DMS 273 (cell line): ENCODE data around the gene RAD9A.

Experiments
- DNase-seq: peaks from one replicate; lab custom pipeline; 2025; ENCODE audit not compliant: unreplicated experiment; lab: John Stamatoyannopoulos, UW

RAD9A gene

DNA sequence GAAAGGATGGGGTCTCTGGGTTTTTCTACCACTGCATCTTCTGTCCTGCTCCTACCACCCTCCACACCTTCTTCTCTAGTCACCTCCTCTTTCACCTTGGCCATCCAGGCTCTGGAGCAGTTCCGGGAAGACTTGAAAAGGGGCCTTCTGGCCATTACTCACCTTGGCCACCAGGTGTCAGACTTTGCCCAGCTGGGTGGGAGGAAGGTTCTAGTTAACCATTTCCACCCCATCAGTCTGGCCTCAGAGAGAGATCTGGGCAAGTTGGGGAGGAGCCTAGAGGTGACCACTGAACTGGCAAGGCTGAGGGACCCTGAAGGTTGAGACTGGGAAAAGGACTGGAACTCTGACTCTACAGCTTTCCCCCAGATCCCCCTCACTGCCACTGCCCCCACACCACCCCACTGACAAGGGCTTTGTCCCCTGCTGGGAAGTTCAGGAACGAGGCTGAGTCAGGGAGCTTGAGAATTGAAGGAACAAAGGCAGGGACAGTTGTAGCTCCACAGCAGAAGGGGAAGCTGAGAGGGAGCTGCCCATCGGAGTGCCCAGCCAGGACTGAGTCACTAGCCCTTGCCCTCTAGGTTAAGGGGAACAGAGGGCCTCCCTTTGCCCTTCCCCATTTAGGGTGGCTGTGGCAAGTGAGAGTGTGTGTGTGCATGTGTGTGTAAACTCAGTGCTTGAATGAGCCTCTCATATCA is 34.8 kb upstream of the RAD9A start:
- peak; percentile 80 for DNase-seq

DNA sequence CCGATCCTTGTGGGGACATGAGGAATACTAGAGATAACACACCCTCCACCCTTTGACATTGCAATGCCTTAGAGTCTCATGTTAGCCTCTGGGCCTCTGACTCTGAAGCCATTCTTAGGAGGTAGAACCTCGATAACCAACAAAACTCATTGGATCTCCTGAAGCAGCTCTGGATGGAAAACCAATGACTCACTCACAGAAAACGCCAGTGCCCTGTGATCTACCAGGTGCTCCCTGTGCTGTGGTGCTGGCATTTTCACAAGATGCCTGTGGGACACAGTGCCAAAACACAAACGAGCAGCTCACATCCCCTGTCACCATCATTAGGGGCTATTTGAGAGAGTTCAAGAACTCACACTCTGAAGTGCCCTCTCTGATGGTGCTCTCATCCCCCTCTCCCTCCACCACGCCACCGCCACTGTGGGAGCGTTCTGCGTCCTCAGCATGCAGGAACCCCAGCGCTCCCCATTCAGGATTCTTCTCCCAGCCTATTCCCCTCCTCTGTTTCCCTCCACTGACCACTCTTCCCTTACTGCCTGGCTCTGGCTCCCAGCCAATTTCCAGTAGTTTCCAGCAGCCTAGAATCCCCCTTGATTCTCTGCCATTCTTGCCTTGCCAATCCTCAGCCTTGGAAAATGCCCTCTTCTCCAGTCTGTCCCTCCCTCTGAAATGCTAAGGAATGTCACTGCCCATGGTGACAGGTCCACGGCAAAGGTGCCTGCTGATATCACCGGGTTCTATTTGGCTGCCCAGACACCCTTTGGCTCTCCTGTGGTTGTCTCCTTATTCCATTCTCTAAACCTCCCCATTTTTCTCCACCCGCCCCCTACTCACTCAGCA is 33.7 kb upstream of the RAD9A start:
- no peak for DNase-seq

- no peak for DNase-seq
Measured at GRCh38 chr11:67364169-67364568, 27.6 kb upstream of the RAD9A start.

GRCh38 chr11:67364783-67365722 is 26.7 kb upstream of the RAD9A start:
- DNase-seq, result no peak

DNA sequence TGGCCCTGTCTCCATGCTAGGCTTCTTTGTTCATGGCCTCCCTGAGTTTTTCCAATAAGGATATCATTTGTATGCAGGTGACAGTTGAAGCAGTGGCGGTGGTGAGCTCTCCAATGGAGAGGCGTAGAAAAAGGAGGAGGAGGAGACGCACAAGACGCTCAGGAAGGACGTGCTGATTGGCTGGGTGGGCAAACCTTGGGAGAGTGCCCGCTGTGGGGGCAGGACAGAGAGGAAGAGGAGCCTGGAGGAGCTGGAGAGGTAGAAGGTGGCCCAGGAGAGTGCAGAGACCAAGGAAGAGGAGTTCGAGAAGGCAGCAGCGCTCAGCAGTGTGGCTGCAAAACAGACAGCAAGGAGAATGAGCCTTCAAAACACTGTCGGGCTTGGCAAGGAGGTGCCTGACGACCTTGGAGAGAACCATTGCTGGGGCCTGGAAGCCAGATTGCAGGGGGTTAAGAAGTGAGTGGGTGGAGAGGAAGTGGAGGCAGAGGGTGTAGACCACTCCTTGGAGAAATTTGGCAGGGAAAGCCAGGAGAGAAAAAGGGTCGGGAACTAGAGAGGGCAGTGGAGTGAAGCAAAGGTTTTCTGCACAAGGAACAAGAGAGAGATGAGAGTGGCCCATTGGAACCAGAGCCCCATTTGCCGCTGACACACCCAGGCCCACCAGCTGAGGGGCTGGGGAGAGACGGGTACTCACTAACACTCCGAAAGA is 25.9 kb upstream of the RAD9A start:
- no peak for DNase-seq

GRCh38 chr11:67366546-67366945 is 25.2 kb upstream of the RAD9A start:
- peak; percentile 46 for DNase-seq

GRCh38 chr11:67366961-67367760 is 24.6 kb upstream of the RAD9A start:
- DNase-seq, result peak; percentile 61

- DNase-seq, result peak; percentile 47
Measured at GRCh38 chr11:67367761-67368227, 24.0 kb upstream of the RAD9A start.

- DNase-seq, result no peak
Measured at GRCh38 chr11:67368621-67369020, 23.2 kb upstream of the RAD9A start.

GRCh38 chr11:67369275-67369674 is 22.5 kb upstream of the RAD9A start:
- no peak for DNase-seq

GRCh38 chr11:67369801-67370284 is 21.9 kb upstream of the RAD9A start:
- peak; percentile 29 for DNase-seq

GRCh38 chr11:67370351-67371076 is 21.3 kb upstream of the RAD9A start:
- DNase-seq, result no peak

DNA sequence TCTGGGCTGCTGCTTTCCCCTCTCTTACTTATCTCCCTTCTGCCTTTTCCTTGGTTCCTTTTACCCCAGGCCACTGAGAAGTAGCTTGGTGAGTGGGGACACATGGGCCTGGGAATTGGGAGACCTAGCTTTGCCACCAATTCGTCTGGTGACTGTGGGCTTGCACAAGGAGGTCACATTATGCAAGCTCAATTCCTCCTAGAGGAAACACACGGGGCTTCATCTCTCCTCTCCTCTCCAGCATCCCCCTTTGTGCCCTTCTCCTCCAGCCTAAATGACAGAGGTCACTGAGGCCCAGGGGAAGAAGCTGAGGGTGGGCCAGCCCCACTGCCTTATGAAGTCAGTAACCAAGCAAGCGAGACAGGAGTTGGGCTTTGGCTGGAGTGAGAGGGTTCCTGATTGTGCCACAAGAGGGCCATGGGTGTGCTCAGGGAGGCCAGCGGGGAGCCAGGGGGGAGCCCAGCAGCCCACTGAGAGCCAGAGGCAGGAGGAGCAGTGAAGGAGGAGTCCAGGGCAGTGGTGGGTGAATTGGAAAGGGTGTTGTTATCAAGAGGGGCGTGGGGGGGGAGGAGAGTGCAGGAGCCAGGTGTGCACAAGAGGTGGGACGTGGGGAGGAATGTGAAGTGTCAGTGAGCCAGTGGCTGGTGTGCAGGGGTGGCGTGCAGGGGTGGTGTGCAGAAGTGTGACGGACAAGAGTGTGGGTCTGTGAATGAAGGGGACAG is 20.4 kb upstream of the RAD9A start:
- DNase-seq, result peak; percentile 52

DNA sequence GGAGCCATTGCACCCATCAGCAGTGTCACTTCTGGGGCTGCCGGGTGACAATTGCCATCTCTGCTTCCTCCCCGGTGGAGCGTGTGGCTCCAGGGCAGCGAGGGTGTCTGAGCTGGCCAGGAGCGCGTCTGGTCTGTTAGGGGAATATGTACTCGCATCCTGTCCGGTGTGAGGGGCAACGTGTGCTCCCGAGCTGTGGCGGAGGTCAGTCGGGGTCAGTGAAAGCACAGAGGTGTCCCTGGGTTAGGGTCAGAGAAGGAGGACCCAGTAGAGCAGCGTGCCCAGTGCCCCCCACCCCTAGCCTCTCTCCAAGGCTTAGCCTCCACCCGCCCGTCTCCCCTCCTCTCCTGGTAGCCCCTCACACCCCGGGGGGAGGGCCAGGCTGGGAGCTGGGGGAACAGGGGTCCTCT is 19.9 kb upstream of the RAD9A start:
- no peak for DNase-seq

DNA sequence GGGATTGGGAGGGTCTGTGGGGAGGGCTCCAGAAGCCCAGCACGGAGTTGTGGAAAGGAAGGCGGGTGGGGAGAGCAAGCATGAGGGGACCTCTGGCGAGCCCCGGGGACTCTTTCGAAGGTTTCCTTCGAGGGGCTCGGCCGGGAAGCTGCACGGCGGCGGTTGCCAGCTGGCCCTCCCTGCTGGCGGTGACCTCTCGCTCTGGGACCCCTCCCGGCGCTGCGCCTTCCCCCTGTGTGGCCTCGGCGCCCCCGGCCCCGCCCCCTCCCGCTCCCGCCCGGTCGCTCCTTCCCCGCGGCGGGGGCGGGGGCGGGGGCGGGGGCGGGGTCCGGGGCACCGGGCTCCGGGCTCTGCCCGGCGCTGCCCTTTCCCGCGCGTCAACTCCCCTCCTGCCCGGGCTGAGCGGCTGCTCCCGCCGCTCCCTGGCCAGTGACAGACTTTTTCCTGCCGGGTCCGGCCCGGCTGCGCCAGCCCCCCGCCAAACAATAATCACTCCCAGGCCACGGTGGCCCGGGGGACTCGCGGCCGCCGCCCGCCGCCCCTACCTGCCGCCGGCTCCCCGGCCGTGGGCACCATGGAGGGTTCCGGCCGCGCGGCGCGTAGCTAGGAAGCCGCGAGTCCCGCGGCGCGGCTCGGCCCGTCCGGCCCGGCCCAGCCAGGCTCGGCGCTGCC is 19.3 kb upstream of the RAD9A start:
- DNase-seq, result no peak

DNA sequence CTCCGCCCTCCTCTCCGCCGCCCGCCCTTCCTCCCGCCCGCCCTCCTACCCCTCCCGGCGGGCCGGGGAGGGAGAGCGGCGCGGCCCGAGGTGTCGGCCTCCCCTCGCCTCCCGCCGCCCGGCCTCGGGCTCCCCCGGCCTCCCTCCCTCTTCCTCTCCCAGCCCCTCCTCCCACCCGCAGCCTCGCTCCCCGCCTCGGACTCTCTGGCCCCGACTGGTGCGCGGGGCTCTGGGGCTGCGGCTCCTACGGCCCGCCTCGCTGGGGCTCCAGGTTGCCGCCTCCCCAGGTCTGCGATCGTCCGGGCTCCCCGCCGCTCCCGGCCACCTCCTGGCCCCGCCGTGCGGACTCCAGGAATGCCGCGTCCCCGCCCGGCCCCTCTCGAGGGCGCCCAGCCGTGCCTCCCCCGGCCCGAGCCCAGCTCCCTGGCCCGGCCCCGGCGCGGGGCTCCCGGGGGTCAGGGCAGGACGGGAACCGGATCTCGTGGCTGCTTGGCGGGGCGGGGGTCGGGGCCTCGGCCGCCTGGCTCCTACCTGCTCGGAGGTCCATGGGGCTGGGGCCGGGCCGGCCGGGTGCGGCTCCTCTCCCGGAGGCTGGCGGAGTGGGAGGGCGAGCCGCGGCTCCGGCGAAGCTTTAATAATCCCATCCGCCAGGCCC is 18.7 kb upstream of the RAD9A start, which contains the start of gene CLCF1:
TSS of gene CLCF1 (minus strand) at position 606 of the 655 bp plus-strand sequence. CDS start at position 547, 59 bp downstream.
- DNase-seq, result peak; percentile 61
